HepG2 (cell line): ENCODE results near the gene ACSM3. TPM values are rescaled to one million over a fixed set of nuclear protein-coding genes. Genes with fewer than 3 reads are reported as not detected.
"Not testable (repeated sequence)": the region's sequence is repeated elsewhere in the genome, so short reads cannot be mapped to it uniquely, and the experiment has no call there.

Source experiments
- ATAC-seq: fragments of 200-7000 bp; cut with Tn5 transposase; 3 replicates; pipeline ENCODE4 v1.9.1; 2020; ENCODE audit warnings: mild to moderate bottlenecking, moderate library complexity
- BruUV-seq: library from RNA; stranded (reverse); fragments of 400-500 nt; replicated peaks from 2 replicates; lab custom pipeline; 2021; lab: Mats Ljungman, UMichigan
- CTCF ChIA-PET: fragments of 300-600 bp; formaldehyde crosslinking; extraction: SDS; loops from one replicate; lab custom pipeline; 2021; ENCODE audit warnings: low total read pairs, inconsistent platforms, low intra/inter-chr PET ratio; lab: Yijun Ruan, JAX
- POLR2A ChIA-PET: fragments of 350-600 bp; sonication (Branson Sonifier 250); formaldehyde crosslinking; loops from one replicate; lab custom pipeline; 2020; ENCODE audit warnings: antibody characterized with exemption, inconsistent platforms; lab: Yijun Ruan, JAX
- DNase-seq: peaks from one replicate; pipeline ENCODE4 v3.0.0-alpha.2; 2015; ENCODE audit warnings: low spot score
- FAIRE-seq: peaks from 3 replicates; lab custom pipeline; 2011; peaks lifted over from hg19 to GRCh38; lab: Jason Lieb, UNC
- H2AFZ ChIP-seq: one replicate; pipeline ENCODE4 v1.6.1; 2011; ENCODE audit warnings: low read length, inconsistent platforms
- H3K27ac ChIP-seq: fragments of 300-600 bp; 3 replicates; pipeline ENCODE4 v1.8.0; 2011; ENCODE audit warnings: mixed run types, mild to moderate bottlenecking, mixed read lengths, low read length, inconsistent platforms; ENCODE audit not compliant: insufficient read depth; ENCODE audit errors: extremely low read length
- H3K27me3 ChIP-seq, 2 experiments: fragments of 200-600 bp in 1 of 2; 2 replicates in 1 of 2; 3 replicates in 1 of 2; pipeline versions ENCODE4 v1.6.0 to v1.8.0; 2011; ENCODE audit warnings: low read length in 2 of 2, mild to moderate bottlenecking in 2 of 2, moderate library complexity in 2 of 2, inconsistent platforms in 1 of 2; ENCODE audit not compliant: insufficient read depth in 2 of 2, control insufficient read depth in 1 of 2
- H3K36me3 ChIP-seq, 2 experiments: fragments of 200-600 bp in 1 of 2; replicated peaks in 1 of 2; 2 replicates in 1 of 2; 3 replicates in 1 of 2; pipeline versions ENCODE4 v1.5.1 to v1.8.0; 2011; ENCODE audit warnings: low read length in 2 of 2, inconsistent platforms in 1 of 2; ENCODE audit not compliant: insufficient read depth in 2 of 2, control insufficient read depth in 1 of 2
- H3K4me1 ChIP-seq: 2 replicates; pipeline ENCODE4 v1.5.1; 2012; ENCODE audit warnings: low read length, inconsistent platforms; ENCODE audit not compliant: insufficient read depth
- H3K4me2 ChIP-seq: 2 replicates; pipeline ENCODE4 v1.6.0; 2011; ENCODE audit warnings: low read depth, low read length, inconsistent platforms
- H3K4me3 ChIP-seq, 3 experiments: fragments of 200-600 bp in 1 of 3; sonication (generic), shearing (Covaris generic) in 1 of 3; replicated peaks in 1 of 3; 2 replicates each; pipeline ENCODE4 v1.5.1; 2011 to 2016; ENCODE audit warnings: low read length in 3 of 3, inconsistent platforms in 2 of 3, low read depth in 2 of 3, mild to moderate bottlenecking in 2 of 3, control low read depth in 1 of 3, mixed read lengths in 1 of 3; ENCODE audit not compliant: insufficient read depth in 1 of 3
- H3K79me2 ChIP-seq: one replicate; pipeline ENCODE4 v1.6.1; 2011; ENCODE audit warnings: low read length, inconsistent platforms; ENCODE audit not compliant: insufficient read depth
- H3K9ac ChIP-seq: 2 replicates; pipeline ENCODE4 v1.6.0; 2011; ENCODE audit warnings: mild to moderate bottlenecking, low read depth, low read length, inconsistent platforms; ENCODE audit not compliant: insufficient read depth
- H3K9me3 ChIP-seq: 2 replicates; pipeline ENCODE4 v1.5.1; 2012; ENCODE audit warnings: mild to moderate bottlenecking, low read length
- H4K20me1 ChIP-seq: 2 replicates; pipeline ENCODE4 v1.6.0; 2011; ENCODE audit warnings: inconsistent platforms, mild to moderate bottlenecking, low read length, moderate library complexity; ENCODE audit not compliant: insufficient read depth
- ATF3 ChIP-seq: sonication (generic); formaldehyde crosslinking; IDR thresholded peaks from 2 replicates; pipeline ENCODE4 v1.4.0; 2020; ENCODE audit warnings: missing genetic modification reagents
- CEBPB ChIP-seq: IDR thresholded peaks from 2 replicates; pipeline ENCODE4 v1.6.1; 2011; ENCODE audit warnings: low read depth, low read length, improper control_type of control experiment, borderline replicate concordance
- CEBPG ChIP-seq: IDR thresholded peaks from 2 replicates; pipeline ENCODE4 v1.6.1; 2016
- HNRNPK ChIP-seq: fragments of 200-400 bp; formaldehyde crosslinking; IDR thresholded peaks from 2 replicates; pipeline ENCODE4 v1.6.1; 2018; ENCODE audit warnings: low read length, low read depth, moderate library complexity, mild to moderate bottlenecking; ENCODE audit not compliant: poor library complexity, severe bottlenecking
- JUN ChIP-seq: sonication (generic); formaldehyde crosslinking; IDR thresholded peaks from 2 replicates; pipeline ENCODE4 v1.4.0; 2020; ENCODE audit warnings: mild to moderate bottlenecking, missing genetic modification reagents
- ZNF441 ChIP-seq: sonication (generic); formaldehyde crosslinking; IDR thresholded peaks from 2 replicates; pipeline ENCODE4 v1.7.0; 2021; ENCODE audit warnings: missing genetic modification reagents, borderline replicate concordance
- ZNF678 ChIP-seq: sonication (generic); formaldehyde crosslinking; IDR thresholded peaks from 2 replicates; pipeline ENCODE4 v1.4.0; 2020; ENCODE audit warnings: mild to moderate bottlenecking, missing genetic modification reagents
- WGBS: methylation state at CpG from one replicate; pipeline ENCODE4 v1.1.6; 2017; ENCODE audit warnings: low lambda C conversion rate; 5-methylcytosine and 5-hydroxymethylcytosine counted together
- in situ Hi-C: cut with HindIII; loops from 2 replicates; pipeline ENCODE4 v1.10.0; 2017; ENCODE audit warnings: low pct_unique_long_range_greater_than_20kb; ENCODE audit not compliant: extremely low pct_ligation_motif_present
- intact Hi-C: fragments of 100-400 bp; cut with micrococcal nuclease; formaldehyde crosslinking; loops from one replicate; pipeline ENCODE4 v1.10.0; 2022; ENCODE audit not compliant: unreplicated experiment
- polyA plus RNA-seq, 8 experiments: library from polyadenylated mRNA; depleted of rRNA in 3 of 8; stranded (reverse) in 7 of 8; unstranded in 1 of 8; fragments of >200 nt; fragmentation: Illumina TruSeq in 4 of 8; extraction: Trizol in 4 of 8; gene quantifications; 2 replicates each; pipeline versions ENCODE4 v1.2.1 to v1.2.3, GENCODE V29; 2011 to 2016; ENCODE audit warnings: low read depth in 4 of 8, missing spikeins in 1 of 8, mixed read lengths in 1 of 8; ENCODE audit not compliant: insufficient read depth in 1 of 8
- total RNA-seq, 5 experiments: library from RNA; depleted of rRNA; stranded (reverse); fragments of >200 nt; fragmentation: Illumina TruSeq; extraction: Trizol; gene quantifications; 2 replicates each; pipeline ENCODE4 v1.2.3, GENCODE V29; 2016; ENCODE audit warnings: low read depth in 1 of 5

Gene ACSM3
- total and polyA plus RNA-seq, 2 of the 13 experiments (the other 11 are each of a cell fraction or from before 2014, with no cell fraction given): 74.0 to 108 TPM

- ATAC-seq, in situ Hi-C loops, DNase-seq, H3K79me2 ChIP-seq, CTCF ChIA-PET, H4K20me1 ChIP-seq, FAIRE-seq, H3K27ac ChIP-seq, H3K27me3 ChIP-seq, H3K4me3 ChIP-seq, H3K36me3 ChIP-seq, H2AFZ ChIP-seq, BruUV-seq, H3K9ac ChIP-seq, H3K9me3 ChIP-seq, intact Hi-C loops: not testable (repeated sequence)
- WGBS: 97% methylated on average over 1 of the region's 1 CpG
- H3K4me1 ChIP-seq: peaks cover 39% of the 10 kb centered on the region
- H3K4me2 ChIP-seq: peak overlapping the region; percentile 90
- 0 out of 2 replicates have a peak, but pooled peaks have one; percentile 39 for TF ChIP-seq ATF3 (CRISPR knock-in tag)
- TF ChIP-seq ZNF678: 0 out of 2 replicates have a peak, but pooled peaks have one; percentile 55
- TF ChIP-seq CEBPG (CRISPR knock-in tag): peak; percentile 59; the same call in 1 of the 2 replicates
- TF ChIP-seq CEBPB: peak; percentile 26; the same call in 1 of the 2 replicates
- 0 out of 2 replicates have a peak, but pooled peaks have one; percentile 29 for TF ChIP-seq ZNF441 (CRISPR knock-in tag)
- TF ChIP-seq JUN (CRISPR knock-in tag): 0 out of 2 replicates have a peak, but pooled peaks have one; percentile 12
- POLR2A ChIA-PET: interaction anchor here (1.9 to 2.6 kb wide), 2 partner anchors 23 to 42 kb away, joined by 13 to 23 read pairs; partner anchors contain the start of genes ERI2, REXO5 and THUMPD1
Measured at GRCh38 chr16:20764448-20764847, 634 bp downstream of the ACSM3 start.

GRCh38 chr16:20765732-20766131, 1.9 kb downstream of the ACSM3 start:
- H3K9ac ChIP-seq: no peak overlapping the region
- ChIA-PET CTCF (no interaction called here), POLR2A (no interaction called here)
- H3K36me3 ChIP-seq: 0 out of 5 replicates have a peak, but pooled peaks cover 0 to 1% of the 10 kb centered on the region in 2 experiments
- no peaks in the 10 kb centered on the region for H3K79me2 ChIP-seq
- whole genome bisulfite sequencing: 96% methylated on average over 2 of the region's 2 CpGs
- no peak for DNase-seq
- in situ Hi-C loops (no loop called here), intact Hi-C loops (no loop called here)
- peaks cover 39% of the 10 kb centered on the region for H3K4me1 ChIP-seq
- H3K4me3 ChIP-seq: no peak overlapping the region
- no peaks in the 10 kb centered on the region for H3K27me3 ChIP-seq
- no TSS peak for BruUV-seq
- no peaks in the 10 kb centered on the region for H4K20me1 ChIP-seq
- H3K4me2 ChIP-seq: no peak overlapping the region
- TF ChIP-seq CEBPB: peak; percentile 77
- TF ChIP-seq HNRNPK: no peak
- no peak overlapping the region for H3K27ac ChIP-seq
- no peak for FAIRE-seq
- H2AFZ ChIP-seq: no peak overlapping the region
- peaks cover 9% of the 10 kb centered on the region for H3K9me3 ChIP-seq
- no peak for ATAC-seq
